ENCODE data around the gene EPG5.
A peak's percentile ranks its signal among the peaks of the same experiment; 100 is the strongest.

EPG5 gene, protein sequence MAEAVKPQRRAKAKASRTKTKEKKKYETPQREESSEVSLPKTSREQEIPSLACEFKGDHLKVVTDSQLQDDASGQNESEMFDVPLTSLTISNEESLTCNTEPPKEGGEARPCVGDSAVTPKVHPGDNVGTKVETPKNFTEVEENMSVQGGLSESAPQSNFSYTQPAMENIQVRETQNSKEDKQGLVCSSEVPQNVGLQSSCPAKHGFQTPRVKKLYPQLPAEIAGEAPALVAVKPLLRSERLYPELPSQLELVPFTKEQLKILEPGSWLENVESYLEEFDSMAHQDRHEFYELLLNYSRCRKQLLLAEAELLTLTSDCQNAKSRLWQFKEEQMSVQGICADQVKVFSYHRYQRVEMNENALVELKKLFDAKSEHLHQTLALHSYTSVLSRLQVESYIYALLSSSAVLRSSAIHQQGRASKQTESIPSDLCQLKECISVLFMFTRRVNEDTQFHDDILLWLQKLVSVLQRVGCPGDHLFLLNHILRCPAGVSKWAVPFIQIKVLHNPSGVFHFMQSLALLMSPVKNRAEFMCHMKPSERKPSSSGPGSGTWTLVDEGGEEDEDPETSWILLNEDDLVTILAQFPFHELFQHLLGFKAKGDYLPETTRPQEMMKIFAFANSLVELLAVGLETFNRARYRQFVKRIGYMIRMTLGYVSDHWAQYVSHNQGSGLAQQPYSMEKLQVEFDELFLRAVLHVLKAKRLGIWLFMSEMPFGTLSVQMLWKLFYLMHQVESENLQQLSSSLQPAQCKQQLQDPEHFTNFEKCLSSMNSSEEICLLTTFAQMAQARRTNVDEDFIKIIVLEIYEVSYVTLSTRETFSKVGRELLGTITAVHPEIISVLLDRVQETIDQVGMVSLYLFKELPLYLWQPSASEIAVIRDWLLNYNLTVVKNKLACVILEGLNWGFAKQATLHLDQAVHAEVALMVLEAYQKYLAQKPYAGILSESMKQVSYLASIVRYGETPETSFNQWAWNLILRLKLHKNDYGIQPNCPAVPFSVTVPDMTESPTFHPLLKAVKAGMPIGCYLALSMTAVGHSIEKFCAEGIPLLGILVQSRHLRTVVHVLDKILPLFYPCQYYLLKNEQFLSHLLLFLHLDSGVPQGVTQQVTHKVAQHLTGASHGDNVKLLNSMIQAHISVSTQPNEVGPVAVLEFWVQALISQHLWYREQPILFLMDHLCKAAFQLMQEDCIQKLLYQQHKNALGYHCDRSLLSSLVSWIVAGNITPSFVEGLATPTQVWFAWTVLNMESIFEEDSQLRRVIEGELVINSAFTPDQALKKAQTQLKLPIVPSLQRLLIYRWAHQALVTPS (N-terminal part only)
- long read RNA-seq, full-length matches to known transcripts = 1 of 22 reads
- long read RNA-seq, partial matches to known transcripts = 9 of 22 reads
- long read RNA-seq, other reads (novel, unspliced or antisense) = 12 of 22 reads

DNA sequence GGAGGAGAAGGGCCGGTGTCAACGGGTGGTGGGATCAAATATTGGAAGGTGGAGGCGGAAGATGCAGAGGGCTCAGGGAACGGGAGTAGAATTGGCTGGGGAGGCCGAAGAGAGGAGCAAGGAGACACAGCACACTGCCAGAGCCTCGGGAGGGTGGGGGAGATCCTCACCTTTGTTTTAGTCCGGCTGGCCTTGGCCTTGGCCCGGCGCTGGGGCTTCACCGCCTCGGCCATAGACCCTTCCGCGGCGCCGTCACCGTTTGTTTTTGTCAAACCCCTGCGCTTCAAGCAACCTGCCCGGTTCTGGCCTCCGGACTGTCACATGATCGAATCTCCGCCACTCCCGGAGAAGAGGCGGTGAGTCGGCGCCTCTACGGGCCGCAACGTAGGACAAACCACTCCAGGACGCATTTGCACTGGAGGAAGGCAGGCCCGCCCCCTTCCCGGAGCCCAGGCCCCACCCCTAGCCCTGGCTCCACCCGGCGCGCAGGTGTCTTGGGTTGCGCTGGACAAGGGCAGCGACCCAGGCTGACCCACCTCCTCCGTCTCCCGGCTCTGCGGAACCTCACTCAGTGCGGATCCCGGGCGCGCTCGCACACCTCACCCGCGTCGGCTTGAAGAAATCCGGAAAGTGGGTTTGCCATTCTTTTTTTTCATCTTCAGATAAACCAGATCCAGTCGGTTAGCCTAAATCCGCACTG lies at the start of gene EPG5:
EPG5 (minus strand) TSS at position 323 of the 700 bp plus-strand sequence; CDS start at position 233, 90 bp downstream.
- peak; percentile 96 to 99 for DNase-seq (ENCODE audit: low read depth in 1 of 2, low spot score in 1 of 2)
- Histone ChIP-seq H3K4me3 (replicated peaks; ENCODE audit: insufficient read depth, low read length) (peak within 1 kb of the TSS; percentile 98), H3K27ac (replicated peaks) (peak within 1 kb of the TSS; percentile 74), H3K27me3 (ENCODE audit: insufficient read depth, poor library complexity, severe bottlenecking) (no peaks in the 10 kb centered on the region)
- TF ChIP-seq, protein P1, sequence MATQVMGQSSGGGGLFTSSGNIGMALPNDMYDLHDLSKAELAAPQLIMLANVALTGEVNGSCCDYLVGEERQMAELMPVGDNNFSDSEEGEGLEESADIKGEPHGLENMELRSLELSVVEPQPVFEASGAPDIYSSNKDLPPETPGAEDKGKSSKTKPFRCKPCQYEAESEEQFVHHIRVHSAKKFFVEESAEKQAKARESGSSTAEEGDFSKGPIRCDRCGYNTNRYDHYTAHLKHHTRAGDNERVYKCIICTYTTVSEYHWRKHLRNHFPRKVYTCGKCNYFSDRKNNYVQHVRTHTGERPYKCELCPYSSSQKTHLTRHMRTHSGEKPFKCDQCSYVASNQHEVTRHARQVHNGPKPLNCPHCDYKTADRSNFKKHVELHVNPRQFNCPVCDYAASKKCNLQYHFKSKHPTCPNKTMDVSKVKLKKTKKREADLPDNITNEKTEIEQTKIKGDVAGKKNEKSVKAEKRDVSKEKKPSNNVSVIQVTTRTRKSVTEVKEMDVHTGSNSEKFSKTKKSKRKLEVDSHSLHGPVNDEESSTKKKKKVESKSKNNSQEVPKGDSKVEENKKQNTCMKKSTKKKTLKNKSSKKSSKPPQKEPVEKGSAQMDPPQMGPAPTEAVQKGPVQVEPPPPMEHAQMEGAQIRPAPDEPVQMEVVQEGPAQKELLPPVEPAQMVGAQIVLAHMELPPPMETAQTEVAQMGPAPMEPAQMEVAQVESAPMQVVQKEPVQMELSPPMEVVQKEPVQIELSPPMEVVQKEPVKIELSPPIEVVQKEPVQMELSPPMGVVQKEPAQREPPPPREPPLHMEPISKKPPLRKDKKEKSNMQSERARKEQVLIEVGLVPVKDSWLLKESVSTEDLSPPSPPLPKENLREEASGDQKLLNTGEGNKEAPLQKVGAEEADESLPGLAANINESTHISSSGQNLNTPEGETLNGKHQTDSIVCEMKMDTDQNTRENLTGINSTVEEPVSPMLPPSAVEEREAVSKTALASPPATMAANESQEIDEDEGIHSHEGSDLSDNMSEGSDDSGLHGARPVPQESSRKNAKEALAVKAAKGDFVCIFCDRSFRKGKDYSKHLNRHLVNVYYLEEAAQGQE (IDR thresholded peaks at IDR 0.05; ENCODE audit: insufficient replicate concordance, low read depth) = peak; percentile 28
- TF ChIP-seq POLR2AphosphoS5 (IDR thresholded peaks at IDR 0.05; ENCODE audit: low read depth) = peak; percentile 71
- no peak for TF ChIP-seq SPI1 (IDR thresholded peaks at IDR 0.05; ENCODE audit: borderline replicate concordance, low read depth)

GRCh38 chr18:46013484-46014189 lies 46.5 kb upstream of the EPG5 start:
- no peaks in the 10 kb centered on the region for H3K27me3 ChIP-seq (ENCODE audit: insufficient read depth, poor library complexity, severe bottlenecking)
- no peak overlapping the region for H3K4me3 ChIP-seq (replicated peaks; ENCODE audit: insufficient read depth, low read length)
- H3K27ac ChIP-seq (replicated peaks) = no peak overlapping the region
- DNase-seq (ENCODE audit: low read depth in 1 of 2, low spot score in 1 of 2) = no peak
- TF ChIP-seq POLR2AphosphoS5 (IDR thresholded peaks at IDR 0.05; ENCODE audit: low read depth) (no peak), GABPA (IDR thresholded peaks at IDR 0.05; ENCODE audit: low read depth) (no peak), SPI1 (IDR thresholded peaks at IDR 0.05; ENCODE audit: borderline replicate concordance, low read depth) (no peak)
- TF ChIP-seq, protein P2, sequence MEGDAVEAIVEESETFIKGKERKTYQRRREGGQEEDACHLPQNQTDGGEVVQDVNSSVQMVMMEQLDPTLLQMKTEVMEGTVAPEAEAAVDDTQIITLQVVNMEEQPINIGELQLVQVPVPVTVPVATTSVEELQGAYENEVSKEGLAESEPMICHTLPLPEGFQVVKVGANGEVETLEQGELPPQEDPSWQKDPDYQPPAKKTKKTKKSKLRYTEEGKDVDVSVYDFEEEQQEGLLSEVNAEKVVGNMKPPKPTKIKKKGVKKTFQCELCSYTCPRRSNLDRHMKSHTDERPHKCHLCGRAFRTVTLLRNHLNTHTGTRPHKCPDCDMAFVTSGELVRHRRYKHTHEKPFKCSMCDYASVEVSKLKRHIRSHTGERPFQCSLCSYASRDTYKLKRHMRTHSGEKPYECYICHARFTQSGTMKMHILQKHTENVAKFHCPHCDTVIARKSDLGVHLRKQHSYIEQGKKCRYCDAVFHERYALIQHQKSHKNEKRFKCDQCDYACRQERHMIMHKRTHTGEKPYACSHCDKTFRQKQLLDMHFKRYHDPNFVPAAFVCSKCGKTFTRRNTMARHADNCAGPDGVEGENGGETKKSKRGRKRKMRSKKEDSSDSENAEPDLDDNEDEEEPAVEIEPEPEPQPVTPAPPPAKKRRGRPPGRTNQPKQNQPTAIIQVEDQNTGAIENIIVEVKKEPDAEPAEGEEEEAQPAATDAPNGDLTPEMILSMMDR (IDR thresholded peaks at IDR 0.05; ENCODE audit: insufficient read depth, low read length) = no peak
- TF ChIP-seq, protein P1 (IDR thresholded peaks at IDR 0.05; ENCODE audit: insufficient replicate concordance, low read depth) = no peak

GRCh38 chr18:46010676-46011075 lies 43.5 kb upstream of the EPG5 start:
- Histone ChIP-seq H3K27me3 (ENCODE audit: insufficient read depth, poor library complexity, severe bottlenecking) (no peaks in the 10 kb centered on the region), H3K27ac (replicated peaks) (peak overlapping the region; percentile 73), H3K4me3 (replicated peaks; ENCODE audit: insufficient read depth, low read length) (no peak overlapping the region)
- DNase-seq (ENCODE audit: low read depth in 1 of 2, low spot score in 1 of 2) = peak in 1 of 2 experiments; percentile 39
- TF ChIP-seq GABPA (IDR thresholded peaks at IDR 0.05; ENCODE audit: low read depth) (no peak), POLR2AphosphoS5 (IDR thresholded peaks at IDR 0.05; ENCODE audit: low read depth) (peak; percentile 19; the same call in 1 of the 2 replicates), SPI1 (IDR thresholded peaks at IDR 0.05; ENCODE audit: borderline replicate concordance, low read depth) (peak; percentile 71)
- TF ChIP-seq, protein P2 (IDR thresholded peaks at IDR 0.05; ENCODE audit: insufficient read depth, low read length) = no peak
- TF ChIP-seq, protein P1 (IDR thresholded peaks at IDR 0.05; ENCODE audit: insufficient replicate concordance, low read depth) = no peak
